SK-N-SH (cell line): ENCODE measurements around the gene SRF. TPM values are rescaled to one million over a fixed set of nuclear protein-coding genes. Genes with fewer than 3 reads are reported as not detected.

Experiments used
- CTCF ChIA-PET: fragments of 300-600, 350-600 bp; formaldehyde crosslinking; extraction: SDS; loops from one replicate; lab custom pipeline; 2021; lab: Yijun Ruan, JAX
- POLR2A ChIA-PET: fragments of 350-600 bp; sonication (Branson Sonifier 250); formaldehyde crosslinking; extraction: SDS; loops from one replicate; lab custom pipeline; 2020; ENCODE audit warnings: antibody characterized with exemption, inconsistent platforms; lab: Yijun Ruan, JAX
- DNase-seq: peaks from one replicate; pipeline ENCODE4 v3.0.0; 2012
- H2AFZ ChIP-seq: fragments of 200-600 bp; sonication (generic); 2 replicates; pipeline ENCODE4 v1.8.1; 2016; ENCODE audit warnings: antibody characterized with exemption, mild to moderate bottlenecking, low read depth
- H3F3A ChIP-seq: fragments of 200-600 bp; sonication (generic); replicated peaks from 2 replicates; pipeline ENCODE3; 2016; ENCODE audit warnings: antibody characterized with exemption, mild to moderate bottlenecking; ENCODE audit not compliant: insufficient read depth
- H3K27ac ChIP-seq, 2 experiments: fragments of 200-500 bp in 1 of 2; fragments of 200-600 bp in 1 of 2; sonication (Bioruptor generic) in 1 of 2; sonication (generic), shearing (Covaris generic) in 1 of 2; 2 replicates each; pipeline versions ENCODE4 v1.5.1 to v1.6.1; 2014 to 2016; ENCODE audit warnings: low read depth in 2 of 2, inconsistent platforms in 1 of 2, low read length in 1 of 2, mild to moderate bottlenecking in 1 of 2, mixed read lengths in 1 of 2
- H3K27me3 ChIP-seq: fragments of 200-600 bp; sonication (generic), shearing (Covaris generic); 2 replicates; pipeline ENCODE4 v1.6.1; 2016; ENCODE audit warnings: mixed run types; ENCODE audit not compliant: insufficient read depth
- H3K36me3 ChIP-seq, 2 experiments: fragments of 200-500 bp in 1 of 2; fragments of 200-600 bp in 1 of 2; sonication (Bioruptor generic) in 1 of 2; sonication (generic) in 1 of 2; replicated peaks in 1 of 2; 2 replicates each; pipeline versions ENCODE3 to v1.5.1; 2014 to 2016; ENCODE audit warnings: low read length in 1 of 2, mild to moderate bottlenecking in 1 of 2; ENCODE audit not compliant: insufficient read depth in 2 of 2, control insufficient read depth in 1 of 2
- H3K4me1 ChIP-seq, 2 experiments: fragments of 200-500 bp in 1 of 2; fragments of 200-600 bp in 1 of 2; sonication (Bioruptor generic) in 1 of 2; sonication (generic), shearing (Covaris generic) in 1 of 2; 2 replicates each; pipeline versions ENCODE4 v1.5.1 to v1.6.1; 2014 to 2016; ENCODE audit warnings: low read depth in 1 of 2, low read length in 1 of 2, mixed run types in 1 of 2; ENCODE audit not compliant: insufficient read depth in 2 of 2, control insufficient read depth in 1 of 2
- H3K4me2 ChIP-seq: fragments of 200-600 bp; sonication (generic), shearing (Covaris generic); 2 replicates; pipeline ENCODE4 v1.6.1; 2017; ENCODE audit warnings: mixed run types
- H3K4me3 ChIP-seq, 2 experiments: fragments of 200-500 bp in 1 of 2; fragments of 200-600 bp in 1 of 2; sonication (Bioruptor generic) in 1 of 2; sonication (generic), shearing (Covaris generic) in 1 of 2; 2 replicates each; pipeline versions ENCODE4 v1.5.1 to v1.8.1; 2014 to 2016; ENCODE audit warnings: low read depth in 2 of 2, inconsistent platforms in 1 of 2, low read length in 1 of 2, mild to moderate bottlenecking in 1 of 2, mixed read lengths in 1 of 2, moderate library complexity in 1 of 2
- H3K79me2 ChIP-seq: fragments of 200-600 bp; sonication (generic); 2 replicates; pipeline ENCODE4 v1.8.1; 2017; ENCODE audit warnings: mild to moderate bottlenecking; ENCODE audit not compliant: insufficient read depth
- H3K9ac ChIP-seq: fragments of 200-600 bp; sonication (generic); 2 replicates; pipeline ENCODE4 v1.6.1; 2017; ENCODE audit warnings: mixed run types
- H3K9me2 ChIP-seq: fragments of 200-600 bp; sonication (generic); 2 replicates; pipeline ENCODE4 v1.6.1; 2017; ENCODE audit warnings: mixed run types
- H3K9me3 ChIP-seq: fragments of 200-600 bp; sonication (generic); 2 replicates; pipeline ENCODE4 v1.6.1; 2017; ENCODE audit warnings: mixed run types, mild to moderate bottlenecking, moderate library complexity
- H4K20me1 ChIP-seq: fragments of 200-600 bp; sonication (generic); 2 replicates; pipeline ENCODE4 v1.6.1; 2017; ENCODE audit warnings: mild to moderate bottlenecking, mixed run types; ENCODE audit not compliant: insufficient read depth
- CTCF ChIP-seq: fragments of 200-600 bp; sonication (generic); IDR thresholded peaks from 2 replicates; pipeline ENCODE4 v1.6.1; 2017; ENCODE audit warnings: antibody characterized with exemption, mild to moderate bottlenecking, moderate library complexity
- EP300 ChIP-seq, 2 experiments: IDR thresholded peaks; 2 replicates each; pipeline versions ENCODE4 v1.4.0 to v1.6.1; 2012; ENCODE audit warnings: borderline replicate concordance in 1 of 2, low read depth in 1 of 2, low read length in 1 of 2
- EZH2phosphoT487 ChIP-seq: fragments of 200-600 bp; sonication (generic); IDR thresholded peaks from 2 replicates; pipeline ENCODE4 v1.6.1; 2017; ENCODE audit warnings: low read depth, mixed run types, mild to moderate bottlenecking, antibody characterized with exemption, moderate library complexity, borderline replicate concordance
- FOXM1 ChIP-seq: IDR thresholded peaks from 2 replicates; pipeline ENCODE4 v1.4.0; 2012; ENCODE audit warnings: low read depth, mild to moderate bottlenecking
- GABPA ChIP-seq: IDR thresholded peaks from 2 replicates; pipeline ENCODE4 v1.4.0; 2012; ENCODE audit warnings: low read depth, mild to moderate bottlenecking
- GATA2 ChIP-seq: sonication (generic); formaldehyde crosslinking; IDR thresholded peaks from 2 replicates; pipeline ENCODE4 v1.5.0; 2020; ENCODE audit warnings: mild to moderate bottlenecking, missing genetic modification reagents
- JUND ChIP-seq: IDR thresholded peaks from 2 replicates; pipeline ENCODE4 v1.4.0; 2012
- MAX ChIP-seq: IDR thresholded peaks from 2 replicates; pipeline ENCODE4 v1.4.0; 2012; ENCODE audit warnings: low read depth
- MEF2A ChIP-seq: IDR thresholded peaks from 2 replicates; pipeline ENCODE4 v1.4.0; 2012; ENCODE audit warnings: low read depth, borderline replicate concordance
- MXI1 ChIP-seq: IDR thresholded peaks from 2 replicates; pipeline ENCODE4 v1.6.1; 2012; ENCODE audit warnings: mild to moderate bottlenecking, low read depth, low read length, improper control_type of control experiment
- POLR2AphosphoS5 ChIP-seq: IDR thresholded peaks from 2 replicates; pipeline ENCODE4 v1.6.1; 2012; ENCODE audit warnings: low read depth, low read length
- RAD21 ChIP-seq: IDR thresholded peaks from 2 replicates; pipeline ENCODE4 v1.6.1; 2012; ENCODE audit warnings: mild to moderate bottlenecking, low read length
- REST ChIP-seq: IDR thresholded peaks from 2 replicates; pipeline ENCODE4 v1.6.1; 2012; ENCODE audit warnings: mild to moderate bottlenecking, low read depth, low read length, moderate library complexity
- TCF12 ChIP-seq: IDR thresholded peaks from 2 replicates; pipeline ENCODE4 v1.4.0; 2012
- TEAD4 ChIP-seq: IDR thresholded peaks from 2 replicates; pipeline ENCODE4 v1.4.0; 2012; ENCODE audit warnings: mild to moderate bottlenecking, borderline replicate concordance; ENCODE audit not compliant: insufficient read depth
- YY1 ChIP-seq: IDR thresholded peaks from 2 replicates; pipeline ENCODE4 v1.4.0; 2012; ENCODE audit warnings: low read depth, mild to moderate bottlenecking
- WGBS: methylation state at CpG from one replicate; pipeline ENCODE4 v1.1.6; 2017; ENCODE audit warnings: low lambda C conversion rate; 5-methylcytosine and 5-hydroxymethylcytosine counted together
- polyA plus RNA-seq, 3 experiments: library from polyadenylated mRNA; depleted of rRNA; stranded (reverse); fragments of >200 nt; gene quantifications; 2 replicates each; pipeline ENCODE4 v1.2.3, GENCODE V29; 2012

Gene SRF
- polyA plus RNA-seq, 1 of the 3 experiments (the other 2 are of a cell fraction), result 31.7 TPM

GRCh38 chr6:43178951-43179830, 8.1 kb downstream of the SRF start:
- Histone ChIP-seq H2AFZ (no peak overlapping the region), H4K20me1 (peaks cover 5% of the 10 kb centered on the region; the same call in 1 of the 2 replicates), H3K9me2 (no peaks in the 10 kb centered on the region), H3K79me2 (peaks cover 40% of the 10 kb centered on the region; the same call in 1 of the 2 replicates), H3K4me1 (peaks cover 14 to 23% of the 10 kb centered on the region in 2 experiments), H3K9me3 (no peaks in the 10 kb centered on the region), H3K27me3 (no peaks in the 10 kb centered on the region), H3K9ac (no peak overlapping the region), H3K4me2 (no peak overlapping the region), H3K27ac (no peak overlapping the region), H3F3A (peaks cover 14% of the 10 kb centered on the region), H3K36me3 (peaks cover 19 to 54% of the 10 kb centered on the region in 2 experiments), H3K4me3 (no peak overlapping the region)
- POLR2A ChIA-PET, result no interaction called here
- CTCF ChIA-PET, result interaction anchor here (1.5 kb wide), 1 partner anchor 35 kb away, joined by 4 read pairs; no protein-coding TSS in a partner anchor
- 93% methylated on average over 15 of the region's 20 CpGs for WGBS
- DNase-seq, result no peak
- TF ChIP-seq EP300 (IDR thresholded peaks at IDR 0.05; ENCODE audit: borderline replicate concordance in 1 of 2, low read depth in 1 of 2, low read length in 1 of 2), result no peak
- TF ChIP-seq MAX, result no peak
- TF ChIP-seq REST, result no peak
- no peak for TF ChIP-seq RAD21
- no peak for TF ChIP-seq EZH2phosphoT487
- TF ChIP-seq FOXM1, result no peak
- TF ChIP-seq TEAD4, result no peak
- TF ChIP-seq POLR2AphosphoS5, result no peak
- TF ChIP-seq MEF2A, result no peak
- TF ChIP-seq MXI1, result no peak
- no peak for TF ChIP-seq YY1

GRCh38 chr6:43180058-43180457, 9.0 kb downstream of the SRF start:
- Histone ChIP-seq H3K27me3 (no peaks in the 10 kb centered on the region), H4K20me1 (peaks cover 5% of the 10 kb centered on the region; the same call in 1 of the 2 replicates), H3K9ac (no peak overlapping the region), H3K9me2 (no peaks in the 10 kb centered on the region), H3K4me2 (no peak overlapping the region), H3F3A (peaks cover 10% of the 10 kb centered on the region), H3K4me3 (no peak overlapping the region), H3K4me1 (peaks cover 10 to 21% of the 10 kb centered on the region in 2 experiments), H2AFZ (no peak overlapping the region), H3K36me3 (peaks cover 20 to 59% of the 10 kb centered on the region in 2 experiments), H3K79me2 (peaks cover 45% of the 10 kb centered on the region; the same call in 1 of the 2 replicates), H3K27ac (no peak overlapping the region), H3K9me3 (no peaks in the 10 kb centered on the region)
- POLR2A ChIA-PET, result no interaction called here
- DNase-seq, result no peak
- CTCF ChIA-PET, result interaction anchor here (1.2 to 1.6 kb wide), 4 partner anchors 7 to 49 kb away, joined by 3 to 7 read pairs (median 4); no protein-coding TSS in a partner anchor
- 78% methylated on average over 7 of the region's 7 CpGs for WGBS
- TF ChIP-seq JUND, result no peak
- no peak for TF ChIP-seq REST
- no peak for TF ChIP-seq TCF12
- no peak for TF ChIP-seq GABPA
- TF ChIP-seq CTCF, result no peak
- no peak for TF ChIP-seq GATA2
- TF ChIP-seq YY1, result no peak
